NCI-H2029 treated with DMSO at 0.1 percent for 48 hours (cell line): ENCODE results near the gene PIP5K1B.
A peak's percentile ranks its signal among the peaks of the same experiment; 100 is the strongest.

ENCODE experiments used
- DNase-seq: peaks from one replicate; lab custom pipeline; 2025; lab: John Stamatoyannopoulos, UW

Gene PIP5K1B

GRCh38 chr9:68775003-68775730, 70.1 kb downstream of the PIP5K1B start:
- no peak for DNase-seq

GRCh38 chr9:68777070-68777763, 72.2 kb downstream of the PIP5K1B start:
- DNase-seq, result no peak

- no peak for DNase-seq
Measured at GRCh38 chr9:68778635-68779034, 73.6 kb downstream of the PIP5K1B start.

GRCh38 chr9:68779558-68780379, 74.7 kb downstream of the PIP5K1B start:
- peak; percentile 78 for DNase-seq

DNA sequence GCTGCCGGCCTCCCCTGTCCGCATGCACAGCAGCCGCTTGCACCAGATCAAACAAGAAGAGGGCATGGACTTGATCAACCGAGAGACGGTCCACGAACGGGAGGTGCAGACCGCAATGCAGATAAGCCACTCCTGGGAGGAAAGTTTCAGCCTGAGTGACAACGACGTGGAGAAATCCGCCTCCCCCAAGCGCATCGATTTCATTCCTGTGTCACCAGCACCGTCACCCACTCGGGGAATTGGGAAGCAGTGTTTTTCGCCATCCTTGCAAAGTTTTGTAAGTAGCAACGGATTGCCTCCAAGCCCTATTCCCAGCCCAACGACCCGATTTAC, 75.3 kb downstream of the PIP5K1B start:
- peak; percentile 32 for DNase-seq

- no peak for DNase-seq
Measured at GRCh38 chr9:68780720-68781119, 75.7 kb downstream of the PIP5K1B start.

- DNase-seq, result no peak
Measured at GRCh38 chr9:68781928-68782327, 76.9 kb downstream of the PIP5K1B start.

GRCh38 chr9:68782546-68782945, 77.5 kb downstream of the PIP5K1B start:
- DNase-seq, result no peak

GRCh38 chr9:68785965-68786364, 80.9 kb downstream of the PIP5K1B start:
- no peak for DNase-seq

DNA sequence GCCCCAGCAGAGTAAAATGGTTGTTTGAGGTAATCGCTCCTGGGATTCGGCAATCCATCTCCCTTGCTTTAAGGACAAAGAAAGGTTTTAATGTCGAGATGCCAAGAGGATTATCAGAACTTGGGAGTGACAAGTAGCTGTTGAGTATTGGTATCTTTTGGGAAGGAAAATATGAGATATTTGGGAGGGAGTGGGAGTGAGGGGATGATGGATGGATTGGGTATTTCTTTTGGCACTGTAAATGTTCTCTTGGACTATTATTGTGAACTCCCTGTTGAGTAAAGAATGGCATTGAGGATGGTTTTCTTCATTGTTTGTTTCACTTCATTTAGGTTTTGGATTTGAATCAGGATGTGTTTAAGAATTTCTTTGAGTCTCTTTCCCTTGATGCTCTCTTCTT, 86.1 kb downstream of the PIP5K1B start:
- DNase-seq, result no peak

DNA sequence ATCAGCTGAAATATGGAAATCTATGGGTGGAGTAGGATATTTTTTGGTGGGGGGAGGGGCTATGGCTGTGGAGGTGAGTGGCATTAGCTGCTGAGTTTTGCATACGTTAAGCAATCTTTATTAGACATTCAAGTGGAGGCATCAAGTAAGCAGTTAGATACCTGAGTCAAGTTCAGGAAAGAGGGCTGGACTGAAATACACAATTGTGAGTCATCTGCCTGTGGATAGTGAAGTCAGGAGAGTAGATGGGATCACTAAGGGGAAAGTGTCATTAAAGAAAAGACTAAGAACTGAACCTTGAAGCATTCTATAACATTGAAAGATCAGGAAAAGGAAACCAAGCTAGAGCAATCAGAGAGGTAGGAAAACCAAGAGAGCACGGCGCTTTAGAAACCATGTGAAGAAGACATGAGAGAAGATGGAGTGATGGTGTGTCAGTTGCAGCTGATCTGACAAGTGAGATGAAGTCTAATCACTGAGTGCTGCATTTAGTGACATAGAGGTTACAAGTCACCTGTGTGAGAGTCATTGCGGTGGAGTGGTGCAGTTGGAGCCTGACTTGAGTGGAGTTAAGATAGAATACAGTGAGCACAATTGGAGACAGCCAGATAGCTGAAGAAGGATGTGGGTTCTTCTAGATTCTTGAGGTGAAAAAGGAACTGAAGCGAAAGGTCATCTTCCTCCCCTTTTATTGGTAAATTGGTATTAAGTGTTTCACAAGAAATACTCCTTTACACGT, 88.7 kb downstream of the PIP5K1B start:
- no peak for DNase-seq

- DNase-seq, result no peak
Measured at GRCh38 chr9:68794898-68795297, 89.9 kb downstream of the PIP5K1B start.

GRCh38 chr9:68795411-68795810, 90.4 kb downstream of the PIP5K1B start:
- no peak for DNase-seq

DNA sequence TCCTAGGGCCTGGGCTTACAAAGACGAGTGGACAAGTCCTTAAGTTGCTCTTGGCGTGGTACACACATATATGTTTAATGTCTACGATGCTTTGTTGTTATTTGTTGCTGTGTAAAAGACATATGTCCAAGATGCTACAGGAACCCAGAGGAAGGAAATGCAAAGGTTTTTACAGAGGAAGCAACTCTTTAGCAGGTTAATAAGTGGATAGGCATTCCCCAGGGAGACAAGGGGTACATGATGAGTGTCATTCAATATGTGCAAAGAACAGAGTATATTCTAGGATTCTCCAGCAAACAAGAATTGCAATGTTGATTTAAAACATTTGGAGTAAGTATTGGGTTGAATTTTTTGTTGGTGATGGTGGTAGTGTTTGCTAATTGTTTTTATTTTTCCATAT, 92.1 kb downstream of the PIP5K1B start:
- DNase-seq, result no peak

DNA sequence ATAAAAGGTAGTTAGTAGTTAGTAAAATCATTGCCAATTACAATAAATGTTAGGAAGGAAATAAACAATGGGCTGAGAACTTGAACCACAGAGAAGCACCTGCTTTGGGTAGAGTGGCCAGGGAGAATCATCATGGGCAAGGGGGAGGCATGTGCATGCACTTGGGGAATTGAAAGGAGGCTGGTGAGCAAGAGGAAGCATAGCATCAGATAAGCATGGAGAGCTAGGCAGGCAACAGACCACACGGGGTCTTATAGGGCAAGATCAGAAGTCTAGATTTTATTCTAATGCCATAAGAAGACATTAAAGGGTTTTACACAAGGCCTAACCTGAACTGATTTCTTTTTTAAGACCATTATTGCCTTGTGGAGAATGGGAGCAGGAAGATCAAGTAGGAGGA, 93.4 kb downstream of the PIP5K1B start:
- no peak for DNase-seq

GRCh38 chr9:68800836-68801235, 95.8 kb downstream of the PIP5K1B start:
- DNase-seq, result no peak

DNA sequence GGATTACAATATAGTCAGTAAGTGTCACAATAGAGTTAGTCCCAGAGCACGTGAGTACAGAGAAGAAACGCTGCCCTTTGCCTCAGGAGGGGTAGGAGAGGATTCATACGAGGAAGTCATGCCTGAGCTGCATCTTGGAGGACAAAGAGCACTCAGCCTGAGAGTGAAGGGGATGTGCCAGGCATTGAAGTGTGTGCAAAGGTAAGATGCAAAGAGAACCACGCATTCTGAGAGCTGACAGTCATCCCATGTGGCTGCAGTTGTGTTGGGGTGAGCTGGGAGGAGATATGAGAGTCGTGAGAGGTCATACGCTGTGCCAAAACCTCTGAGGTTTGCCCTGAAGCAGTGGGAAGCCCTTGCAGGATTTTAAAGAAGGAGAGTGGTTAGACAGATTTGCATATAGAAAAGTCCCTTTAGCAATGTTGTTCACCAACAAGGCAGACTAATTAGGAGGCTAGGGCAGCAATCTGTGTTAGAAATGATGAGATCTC, 97.5 kb downstream of the PIP5K1B start:
- DNase-seq, result no peak

DNA sequence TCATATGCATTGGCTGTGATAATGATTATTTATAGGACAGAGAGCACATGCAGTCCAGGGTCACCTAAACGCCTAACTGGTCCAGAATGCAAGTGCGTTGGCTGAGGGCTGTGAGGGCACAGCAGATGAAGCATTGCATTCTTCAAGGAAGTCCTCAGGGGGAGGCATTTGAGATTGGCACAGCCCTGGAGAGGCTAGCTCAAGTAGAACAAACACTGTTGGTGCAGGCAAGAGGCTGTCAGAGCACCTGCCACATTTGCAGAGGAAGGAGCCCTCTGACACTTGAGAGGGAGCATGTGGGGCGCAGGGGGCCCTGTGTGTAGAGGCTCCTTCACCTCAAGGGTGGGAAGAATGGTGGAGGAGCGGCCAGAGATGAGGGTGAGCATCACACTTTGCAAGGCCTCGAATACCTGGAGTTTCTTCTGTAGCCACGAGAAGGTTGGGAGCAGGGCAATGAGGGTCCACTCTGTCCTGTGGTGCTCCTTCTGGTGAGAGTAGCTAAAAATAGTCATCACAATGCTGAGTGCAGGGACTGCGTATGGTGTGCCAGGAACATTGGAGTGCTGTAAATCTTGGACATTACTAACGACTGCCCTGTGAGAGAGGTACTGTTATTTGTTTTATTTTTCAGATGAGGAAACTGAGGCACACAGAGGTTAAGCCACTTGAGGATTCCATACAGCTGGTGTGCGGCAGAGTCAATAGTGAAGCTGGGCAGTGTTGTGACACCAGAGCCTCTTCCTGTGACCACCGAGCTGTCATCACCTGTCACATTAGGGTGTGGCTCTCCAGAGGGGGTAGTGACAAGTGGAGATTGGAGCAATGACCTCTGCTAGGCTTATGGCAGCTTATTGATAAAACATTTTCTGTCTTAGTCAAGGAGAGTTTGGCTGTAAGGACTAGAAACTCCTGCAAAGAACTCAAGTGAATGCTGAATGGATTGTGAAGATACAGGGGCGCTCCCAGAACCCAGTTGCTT, 100.2 kb downstream of the PIP5K1B start:
- DNase-seq, result no peak

DNA sequence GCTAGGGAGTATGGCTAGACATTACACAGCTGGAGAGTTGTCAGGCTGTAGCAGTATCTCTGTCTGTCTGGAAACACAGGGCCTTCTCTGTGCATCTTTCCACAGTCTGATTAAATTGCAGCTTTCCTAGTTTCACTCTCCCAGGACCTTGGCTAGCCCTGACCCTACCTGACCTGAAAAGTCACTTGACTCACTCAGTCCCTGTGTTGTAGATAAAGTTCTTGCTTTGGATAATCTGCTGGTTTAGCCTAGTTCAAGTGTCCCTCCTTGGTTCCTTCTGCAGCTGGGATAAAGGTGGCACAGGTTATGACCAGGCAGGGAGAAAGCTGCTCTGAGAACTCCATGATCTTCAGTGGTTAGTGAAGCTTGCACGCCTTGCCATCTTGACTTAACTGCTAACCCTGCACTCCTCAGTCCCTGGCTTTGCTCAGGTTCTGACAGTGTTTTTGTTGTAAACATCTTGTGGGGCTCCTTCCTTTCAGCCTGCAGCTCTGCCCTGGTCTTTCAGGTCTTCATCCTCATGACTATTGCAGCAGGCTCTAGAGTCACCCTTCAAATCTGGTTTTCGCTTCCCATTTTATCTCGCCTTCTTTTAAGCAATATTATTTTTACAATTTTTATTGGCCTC, 101.0 kb downstream of the PIP5K1B start:
- no peak for DNase-seq

- peak; percentile 89 for DNase-seq
Measured at GRCh38 chr9:68808338-68808890, 103.4 kb downstream of the PIP5K1B start.
